ENCODE measurements around the gene DDI1.
"Not testable (repeated sequence)": the region's sequence is repeated elsewhere in the genome, so short reads cannot be mapped to it uniquely, and the experiment has no call there.

The DDI1 gene

GRCh38 chr11:104043142-104043541 lies 6.7 kb downstream of the DDI1 start:
- no peak for DNase-seq

GRCh38 chr11:104043678-104044239 lies 7.3 kb downstream of the DDI1 start:
- no peak for DNase-seq

- no peak for DNase-seq
Measured at GRCh38 chr11:104046331-104046730, 9.9 kb downstream of the DDI1 start.

GRCh38 chr11:104046858-104047257 lies 10.4 kb downstream of the DDI1 start:
- not testable (repeated sequence) for DNase-seq

GRCh38 chr11:104049116-104049515 lies 12.7 kb downstream of the DDI1 start:
- DNase-seq, result no peak

- no peak for DNase-seq
Measured at GRCh38 chr11:104051778-104052177, 15.3 kb downstream of the DDI1 start.

GRCh38 chr11:104053743-104054478 lies 17.5 kb downstream of the DDI1 start:
- no peak for DNase-seq

- DNase-seq, result no peak
Measured at GRCh38 chr11:104054911-104055529, 18.6 kb downstream of the DDI1 start.

- no peak for DNase-seq
Measured at GRCh38 chr11:104055596-104055995, 19.2 kb downstream of the DDI1 start.

- no peak for DNase-seq
Measured at GRCh38 chr11:104057908-104058307, 21.5 kb downstream of the DDI1 start.

- peak; percentile 62 to 64 for DNase-seq
Measured at GRCh38 chr11:104058680-104059079, 22.2 kb downstream of the DDI1 start.

- no peak for DNase-seq
Measured at GRCh38 chr11:104060004-104060794, 23.8 kb downstream of the DDI1 start.

- DNase-seq, result peak; percentile 15 to 50
Measured at GRCh38 chr11:104060820-104061219, 24.4 kb downstream of the DDI1 start.

- DNase-seq, result no peak
Measured at GRCh38 chr11:104061853-104062521, 25.5 kb downstream of the DDI1 start.

GRCh38 chr11:104064034-104064630 lies 27.7 kb downstream of the DDI1 start:
- no peak for DNase-seq

GRCh38 chr11:104067534-104067933 lies 31.1 kb downstream of the DDI1 start:
- DNase-seq, result no peak

- DNase-seq, result no peak
Measured at GRCh38 chr11:104073950-104074705, 37.7 kb downstream of the DDI1 start.

- DNase-seq, result peak in 1 of 2 experiments; percentile 12
Measured at GRCh38 chr11:104075091-104075490, 38.7 kb downstream of the DDI1 start.

GRCh38 chr11:104075706-104076105 lies 39.3 kb downstream of the DDI1 start:
- DNase-seq, result no peak

- DNase-seq, result no peak
Measured at GRCh38 chr11:104076455-104076854, 40.0 kb downstream of the DDI1 start.

- DNase-seq, result no peak
Measured at GRCh38 chr11:104078245-104078644, 41.8 kb downstream of the DDI1 start.

- no peak for DNase-seq
Measured at GRCh38 chr11:104078995-104079394, 42.6 kb downstream of the DDI1 start.
